HG03558 (cell line): ENCODE measurements around the gene ANKRD31.
"Not testable (repeated sequence)": the region's sequence is repeated elsewhere in the genome, so short reads cannot be mapped to it uniquely, and the experiment has no call there.

Source experiments
- ATAC-seq: cut with Tn5 transposase; IDR thresholded peaks from one replicate; pipeline ENCODE4 v1.9.1; 2021; ENCODE audit warnings: moderate number of reproducible peaks; ENCODE audit not compliant: unreplicated experiment; ENCODE audit errors: extremely low read depth

The ANKRD31 gene

GRCh38 chr5:75239681-75240080 lies 3.0 kb upstream of the ANKRD31 start:
- ATAC-seq: no peak

- ATAC-seq: no peak
Measured at GRCh38 chr5:75235711-75236110, 967 bp downstream of the ANKRD31 start.

DNA sequence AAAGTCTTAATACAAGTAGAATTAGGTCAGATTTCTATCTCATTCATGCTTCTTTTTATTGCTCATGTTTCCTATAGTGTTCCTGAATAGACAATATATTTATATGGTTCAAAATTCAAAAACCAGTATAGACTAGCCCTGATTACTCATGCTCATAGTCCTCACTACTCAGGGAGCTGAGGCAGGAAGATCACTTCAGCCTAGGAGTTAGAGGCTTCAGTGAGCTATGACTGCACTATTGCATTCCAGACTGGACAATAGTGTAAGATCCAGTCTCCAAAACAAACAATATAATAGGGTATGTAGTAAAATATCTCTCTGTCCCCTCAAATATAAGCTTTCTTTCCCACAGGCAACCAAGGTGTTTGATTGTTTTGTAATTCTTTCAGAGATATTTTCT lies 2.4 kb downstream of the ANKRD31 start:
- no peak for ATAC-seq

DNA sequence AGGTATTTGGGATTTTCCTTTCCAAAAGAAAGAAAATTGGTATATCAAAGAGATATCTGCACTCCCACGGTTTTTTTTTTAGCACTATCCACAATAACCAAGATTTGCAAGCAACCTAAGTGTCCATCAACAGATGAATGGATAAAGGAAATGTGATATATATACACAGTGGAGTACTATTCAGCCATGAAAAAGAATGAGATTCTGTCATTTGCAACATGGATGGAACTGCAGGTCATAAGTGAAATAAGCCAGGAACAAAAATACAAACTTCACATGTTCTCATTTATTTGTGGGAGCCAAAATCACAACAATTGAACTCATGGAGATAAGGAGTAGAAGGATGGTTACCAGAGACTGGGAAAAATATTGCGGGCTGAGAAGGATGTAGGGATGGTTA lies 9.8 kb downstream of the ANKRD31 start:
- no peak for ATAC-seq

DNA sequence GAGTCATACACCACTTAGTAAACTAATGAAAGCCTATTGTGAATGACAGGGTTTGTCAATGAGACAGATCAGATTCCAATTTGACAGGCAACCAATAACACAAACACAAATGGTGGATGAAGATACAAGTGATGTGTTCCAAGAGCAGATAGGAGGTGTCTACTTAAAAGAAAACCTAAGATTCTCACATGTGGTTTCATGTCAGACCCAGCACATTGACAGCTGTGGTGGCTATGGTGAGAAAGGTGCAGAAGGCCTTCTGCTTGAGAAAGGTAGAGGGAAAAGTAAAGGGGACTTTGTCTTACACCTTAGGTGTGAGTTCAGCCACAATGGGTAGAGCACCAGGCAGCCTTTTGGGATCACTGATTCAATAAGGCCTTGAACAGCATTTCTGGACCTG lies 11.2 kb downstream of the ANKRD31 start:
- ATAC-seq: no peak

- not testable (repeated sequence) for ATAC-seq
Measured at GRCh38 chr5:75220787-75221186, 15.9 kb downstream of the ANKRD31 start.

DNA sequence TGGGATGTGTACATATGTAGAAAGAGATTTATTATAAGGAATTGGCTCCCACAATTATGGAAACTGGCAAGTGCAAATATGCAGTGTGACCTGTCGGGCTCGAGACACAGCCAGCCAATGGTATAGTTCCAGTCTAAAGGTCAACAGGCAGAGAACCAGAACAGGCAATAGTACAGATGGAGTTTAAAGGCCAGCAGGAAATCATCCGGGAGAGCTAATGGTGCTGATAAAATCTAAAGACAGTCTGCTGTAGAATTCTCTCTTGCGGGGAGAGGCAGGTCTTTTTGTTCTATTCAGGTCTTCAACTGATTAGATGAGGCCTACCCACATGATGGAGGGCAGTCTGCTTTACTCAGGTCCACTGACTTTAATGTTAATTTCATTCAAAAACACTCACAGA lies 21.8 kb downstream of the ANKRD31 start:
- ATAC-seq: no peak

GRCh38 chr5:75214409-75214808 lies 22.3 kb downstream of the ANKRD31 start:
- ATAC-seq: no peak

DNA sequence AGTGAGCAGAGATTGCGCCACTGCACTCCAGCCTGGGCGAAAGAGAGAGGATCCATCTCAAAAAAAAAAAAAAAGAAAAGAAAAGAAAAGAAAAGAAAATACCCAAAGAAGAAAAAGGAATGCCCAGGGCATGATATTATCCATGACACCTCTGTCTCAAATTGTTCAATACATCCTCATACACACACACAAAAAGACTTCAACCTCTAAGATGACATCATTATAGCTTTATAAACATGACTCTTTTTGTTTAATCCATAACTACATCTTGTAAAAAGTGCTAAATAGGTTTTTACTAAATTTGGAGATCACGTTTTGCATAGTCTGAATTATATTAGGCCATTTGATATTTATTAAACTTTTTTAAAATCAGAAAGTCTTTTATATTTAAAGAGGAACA lies 33.1 kb downstream of the ANKRD31 start:
- no peak for ATAC-seq

DNA sequence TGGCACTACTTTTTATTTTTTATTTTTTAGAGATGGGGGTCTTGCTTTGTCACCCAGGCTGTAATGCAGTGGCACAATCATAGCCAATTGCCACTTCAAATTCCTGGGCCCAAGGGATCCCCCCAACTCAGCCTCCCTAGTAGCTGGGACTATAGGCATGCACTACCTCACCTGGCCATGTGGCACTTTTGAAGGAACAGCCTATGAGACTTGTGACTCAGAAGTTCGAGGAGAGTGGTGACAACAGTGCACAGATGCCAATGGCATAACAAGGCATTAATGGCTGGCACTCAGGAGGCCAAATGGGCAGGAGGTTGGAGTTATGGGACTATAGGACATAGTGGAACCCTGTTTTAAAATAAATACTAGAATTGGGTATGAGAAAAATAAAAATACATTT lies 33.7 kb downstream of the ANKRD31 start:
- no peak for ATAC-seq

GRCh38 chr5:75200776-75201175 lies 35.9 kb downstream of the ANKRD31 start:
- no peak for ATAC-seq

- ATAC-seq: no peak
Measured at GRCh38 chr5:75199946-75200345, 36.7 kb downstream of the ANKRD31 start.

DNA sequence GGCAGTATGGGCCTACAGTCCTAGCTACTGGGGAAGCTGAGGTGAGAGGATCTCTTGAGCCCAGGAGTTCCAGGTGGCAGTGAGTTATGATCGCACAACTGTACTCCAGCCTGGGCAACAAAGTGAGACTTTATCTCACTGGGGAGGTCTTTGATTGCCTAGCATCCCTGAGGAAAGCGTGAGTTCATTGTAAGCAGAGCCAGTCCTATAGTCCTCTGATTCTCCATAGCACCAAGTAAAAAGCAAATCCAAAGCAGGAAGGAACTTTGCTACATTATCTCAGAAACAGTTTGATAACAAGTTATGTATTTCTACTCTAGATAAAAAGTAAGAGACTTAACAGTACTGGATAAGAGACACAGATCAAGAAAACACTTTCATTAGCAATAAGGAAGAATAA lies 37.6 kb downstream of the ANKRD31 start:
- ATAC-seq: no peak

GRCh38 chr5:75197745-75198144 lies 38.9 kb downstream of the ANKRD31 start:
- ATAC-seq: no peak

DNA sequence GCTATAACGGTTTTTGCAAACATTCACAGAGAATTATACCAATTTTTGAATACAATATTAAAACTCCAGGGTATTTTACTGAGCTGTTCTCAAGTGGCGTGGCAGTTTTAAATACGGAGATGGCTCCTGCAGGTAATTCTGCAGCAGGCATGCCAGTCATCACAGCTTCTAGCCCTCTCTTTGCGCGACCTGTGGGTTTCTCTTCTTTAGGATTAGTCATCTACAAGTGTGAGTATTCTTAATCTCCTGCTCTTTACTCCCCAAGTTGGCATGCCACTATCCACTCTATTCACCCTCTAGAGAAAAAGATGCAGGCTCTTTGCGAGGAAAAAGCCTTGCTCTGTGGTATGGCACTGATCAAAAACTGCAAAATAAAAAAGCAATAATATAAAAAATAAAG lies 43.9 kb downstream of the ANKRD31 start:
- ATAC-seq: no peak

DNA sequence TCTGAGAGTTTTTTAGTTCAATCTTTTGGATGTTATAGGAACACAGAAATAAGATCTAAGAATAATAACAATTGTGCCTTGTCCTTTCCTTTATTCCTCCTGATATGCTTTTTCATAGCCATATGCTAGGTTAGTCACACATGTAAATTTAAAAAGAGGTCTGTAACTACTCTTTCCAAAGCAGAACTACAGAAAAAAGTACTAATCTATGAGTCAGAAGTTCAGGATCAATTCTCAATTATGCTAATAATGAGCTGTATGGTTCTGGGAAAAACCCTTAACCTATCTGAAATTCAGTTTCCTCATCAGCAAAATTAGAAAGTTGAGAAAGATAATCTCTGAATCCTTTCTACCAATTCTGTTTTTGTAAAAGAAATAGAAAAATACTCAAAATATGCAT lies 44.4 kb downstream of the ANKRD31 start:
- ATAC-seq: no peak

- ATAC-seq: no peak
Measured at GRCh38 chr5:75190227-75190626, 46.5 kb downstream of the ANKRD31 start.

DNA sequence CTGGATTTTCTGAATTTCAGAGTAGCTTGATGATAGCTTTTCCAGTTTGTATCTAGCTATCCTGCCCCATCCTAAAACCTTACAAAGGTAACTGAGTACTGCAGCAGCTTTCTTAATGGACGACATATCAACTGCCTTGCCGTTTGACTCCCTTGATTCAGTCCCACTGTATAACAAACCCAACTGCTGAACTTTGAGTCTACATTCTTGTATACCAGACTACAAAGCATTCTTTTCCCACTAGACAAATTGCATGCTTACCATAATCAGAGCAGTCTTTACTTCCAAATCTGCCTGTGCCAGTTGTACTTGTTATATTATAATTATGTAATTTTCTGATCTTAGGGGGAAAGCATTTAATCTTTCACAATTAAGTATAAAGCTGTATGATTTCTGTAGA lies 47.3 kb downstream of the ANKRD31 start:
- ATAC-seq: no peak

- ATAC-seq: no peak
Measured at GRCh38 chr5:75185763-75186162, 50.9 kb downstream of the ANKRD31 start.

GRCh38 chr5:75176009-75176408 lies 60.7 kb downstream of the ANKRD31 start:
- not testable (repeated sequence) for ATAC-seq

DNA sequence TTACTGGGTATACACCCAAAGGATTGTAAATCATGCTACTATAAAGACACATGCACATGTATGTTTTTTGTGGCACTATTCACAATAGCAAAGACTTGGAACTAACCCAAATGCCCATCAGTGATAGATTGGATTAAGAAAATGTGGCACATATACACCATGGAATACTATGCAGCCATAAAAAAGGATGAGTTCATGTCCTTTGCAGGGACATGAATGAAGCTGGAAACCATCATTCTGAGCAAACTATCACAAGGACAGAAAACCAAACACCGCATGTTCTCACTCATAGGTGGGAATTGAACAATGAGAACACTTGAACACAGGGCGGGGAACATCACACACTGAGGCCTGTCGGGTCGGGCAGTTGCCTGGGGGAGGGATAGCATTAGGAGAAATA lies 61.8 kb downstream of the ANKRD31 start:
- not testable (repeated sequence) for ATAC-seq

DNA sequence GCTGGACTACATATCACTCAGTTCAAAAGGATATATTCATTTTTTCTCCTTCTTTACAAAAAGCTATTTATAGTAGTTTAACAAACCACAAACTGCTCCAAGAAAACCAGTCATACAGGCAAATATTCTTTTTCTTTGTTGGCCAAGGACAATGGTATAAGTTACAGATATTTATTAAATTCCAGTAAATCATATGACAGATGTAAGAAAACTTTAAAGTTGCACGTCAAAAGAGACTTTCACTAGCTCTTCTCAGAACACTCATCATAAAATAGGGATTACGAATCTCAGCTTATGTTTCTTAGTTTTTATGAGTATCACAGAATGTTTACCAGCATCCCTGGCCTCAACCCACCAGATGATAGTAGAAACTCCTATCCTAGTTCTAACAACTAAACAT lies 67.2 kb downstream of the ANKRD31 start:
- ATAC-seq: no peak

GRCh38 chr5:75168026-75168735 lies 68.5 kb downstream of the ANKRD31 start:
- ATAC-seq: no peak
